WTC11 (cell line): ENCODE results near the gene RAB24.

Experiments used
- CREB1 ChIP-seq: sonication (generic); formaldehyde crosslinking; IDR thresholded peaks from 2 replicates; pipeline ENCODE4 v1.8.0; 2023; ENCODE audit warnings: mild to moderate bottlenecking, missing genetic modification reagents
- CTCF ChIP-seq: fragments of 200-600 bp; IDR thresholded peaks from 2 replicates; pipeline ENCODE4 v1.8.0; 2022; ENCODE audit warnings: antibody characterized with exemption
- E2F5 ChIP-seq: sonication (generic); formaldehyde crosslinking; IDR thresholded peaks from 2 replicates; pipeline ENCODE4 v1.8.1; 2022; ENCODE audit warnings: mild to moderate bottlenecking, moderate library complexity, missing genetic modification reagents
- MLX ChIP-seq: sonication (generic); formaldehyde crosslinking; IDR thresholded peaks from 2 replicates; pipeline ENCODE4 v1.8.1; 2023; ENCODE audit warnings: mild to moderate bottlenecking, missing genetic modification reagents, moderate library complexity
- NFYB ChIP-seq: sonication (generic); formaldehyde crosslinking; conservative IDR thresholded peaks from 2 replicates; pipeline ENCODE4 v1.8.0; 2022; ENCODE audit warnings: low read depth, missing genetic modification reagents
- NR2C2 ChIP-seq: sonication (generic); formaldehyde crosslinking; IDR thresholded peaks from 2 replicates; pipeline ENCODE4 v1.8.0; 2022; ENCODE audit warnings: mild to moderate bottlenecking, missing genetic modification reagents
- NR3C1 ChIP-seq: sonication (generic); formaldehyde crosslinking; conservative IDR thresholded peaks from 2 replicates; pipeline ENCODE4 v1.8.1; 2023; ENCODE audit warnings: low read depth, mild to moderate bottlenecking, missing genetic modification reagents

GRCh38 chr5:177336112-177336511 lies 32.6 kb upstream of the RAB24 start:
- no peak for TF ChIP-seq E2F5 (CRISPR knock-in tag)
- TF ChIP-seq NR3C1 (CRISPR knock-in tag) = no peak
- TF ChIP-seq NR2C2 (CRISPR knock-in tag) = no peak
- TF ChIP-seq NFYB (CRISPR knock-in tag) = no peak
- no peak for TF ChIP-seq CTCF
- no peak for TF ChIP-seq CREB1 (CRISPR knock-in tag)
- TF ChIP-seq MLX (CRISPR knock-in tag) = no peak
